BLaER1 (cell line): ENCODE results near the gene SERINC1.

ENCODE experiments used
- H3K27ac ChIP-seq: shearing (Covaris generic); formaldehyde crosslinking; 2 replicates; pipeline ENCODE4 v1.8.1; 2022
- H3K27me3 ChIP-seq: shearing (Covaris generic); formaldehyde crosslinking; 2 replicates; pipeline ENCODE4 v1.8.1; 2022
- H3K36me3 ChIP-seq: shearing (Covaris generic); formaldehyde crosslinking; 2 replicates; pipeline ENCODE4 v1.8.1; 2022
- H3K4me1 ChIP-seq: shearing (Covaris generic); formaldehyde crosslinking; 2 replicates; pipeline ENCODE4 v1.8.1; 2022
- H3K4me2 ChIP-seq: shearing (Covaris generic); formaldehyde crosslinking; 2 replicates; pipeline ENCODE4 v1.8.1; 2022
- H3K4me3 ChIP-seq: shearing (Covaris generic); formaldehyde crosslinking; 2 replicates; pipeline ENCODE4 v1.8.1; 2022
- H3K9ac ChIP-seq: shearing (Covaris generic); formaldehyde crosslinking; 2 replicates; pipeline ENCODE4 v1.8.1; 2022
- H3K9me3 ChIP-seq: shearing (Covaris generic); formaldehyde crosslinking; 2 replicates; pipeline ENCODE4 v1.8.1; 2022
- H4K20me1 ChIP-seq: shearing (Covaris generic); formaldehyde crosslinking; 2 replicates; pipeline ENCODE4 v1.8.1; 2022
- Cebpa-rat ChIP-seq: shearing (Covaris generic); IDR thresholded peaks from 2 replicates; pipeline ENCODE4 v1.8.1; 2022

SERINC1 gene

DNA sequence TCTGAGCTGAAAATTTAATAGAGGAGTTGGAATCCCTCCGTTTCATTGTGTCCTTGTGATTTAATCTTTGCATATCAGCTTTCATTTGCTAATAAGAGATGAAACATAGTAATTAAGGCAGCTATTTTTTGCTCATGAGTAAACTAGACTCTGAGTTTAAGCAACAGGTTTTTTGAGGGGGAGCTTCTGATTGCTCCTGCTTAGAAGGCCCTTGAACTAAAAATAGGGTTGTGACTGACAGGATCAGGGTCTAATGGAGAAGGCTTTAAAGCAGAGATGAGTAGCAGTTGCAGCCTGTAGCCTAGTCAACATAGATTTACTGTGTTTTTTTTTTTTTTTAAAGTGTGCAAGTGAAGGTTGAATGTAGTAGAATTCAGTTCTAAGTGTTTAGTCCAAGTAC, 54.8 kb downstream of the SERINC1 start:
- Histone ChIP-seq H3K4me2 (no peak overlapping the region), H3K4me1 (no peaks in the 10 kb centered on the region), H3K27ac (no peak overlapping the region), H4K20me1 (peaks cover 5% of the 10 kb centered on the region; the same call in 1 of the 2 replicates), H3K9ac (no peak overlapping the region), H3K36me3 (peaks cover 86% of the 10 kb centered on the region), H3K4me3 (no peak overlapping the region), H3K9me3 (no peaks in the 10 kb centered on the region), H3K27me3 (no peaks in the 10 kb centered on the region)
- TF ChIP-seq Cebpa-rat = no peak

- no peak overlapping the region for H3K27ac ChIP-seq
- H3K9ac ChIP-seq = no peak overlapping the region
- H3K4me2 ChIP-seq = no peak overlapping the region
- H3K9me3 ChIP-seq = peaks cover 12% of the 10 kb centered on the region
- H3K36me3 ChIP-seq = peaks cover 57% of the 10 kb centered on the region
- no peak for TF ChIP-seq Cebpa-rat
- H4K20me1 ChIP-seq = peaks cover 36% of the 10 kb centered on the region
- H3K4me3 ChIP-seq = no peak overlapping the region
- H3K4me1 ChIP-seq = peaks cover 11% of the 10 kb centered on the region
- no peaks in the 10 kb centered on the region for H3K27me3 ChIP-seq
Measured at GRCh38 chr6:122412001-122412400, 59.6 kb downstream of the SERINC1 start.

- Histone ChIP-seq H3K4me3 (no peak overlapping the region), H3K9ac (no peak overlapping the region), H3K4me1 (peaks cover 19% of the 10 kb centered on the region), H3K27ac (no peak overlapping the region), H3K27me3 (no peaks in the 10 kb centered on the region), H3K9me3 (peaks cover 24% of the 10 kb centered on the region), H4K20me1 (peaks cover 64% of the 10 kb centered on the region), H3K36me3 (peaks cover 52% of the 10 kb centered on the region), H3K4me2 (0 out of 2 replicates have a peak overlapping the region, but pooled peaks have one; percentile 22)
- no peak for TF ChIP-seq Cebpa-rat
Measured at GRCh38 chr6:122408702-122409458, 62.7 kb downstream of the SERINC1 start.

DNA sequence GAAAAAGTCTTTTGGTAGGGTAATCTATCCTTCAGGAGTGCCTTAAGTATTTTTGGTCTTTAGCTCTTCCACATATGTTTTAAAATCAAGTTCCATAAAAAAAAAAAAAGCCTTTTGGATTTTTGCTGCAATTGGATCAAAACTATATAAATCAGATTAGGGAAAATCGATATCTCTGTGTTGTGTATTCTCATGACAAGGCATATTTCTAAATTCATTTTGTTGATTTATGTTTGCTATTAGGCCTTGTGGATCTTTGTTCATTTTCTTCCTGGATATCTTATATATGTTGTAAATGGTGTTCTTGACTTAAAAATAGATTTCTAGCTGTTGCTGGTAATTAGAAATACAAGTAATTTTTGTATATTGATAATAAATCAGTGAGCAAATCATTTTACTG, 63.4 kb downstream of the SERINC1 start:
- no peak overlapping the region for H3K4me3 ChIP-seq
- H4K20me1 ChIP-seq = peaks cover 71% of the 10 kb centered on the region
- peaks cover 24% of the 10 kb centered on the region for H3K9me3 ChIP-seq
- H3K36me3 ChIP-seq = peaks cover 50% of the 10 kb centered on the region
- H3K27ac ChIP-seq = no peak overlapping the region
- TF ChIP-seq Cebpa-rat = no peak
- 0 out of 2 replicates have a peak overlapping the region, but pooled peaks have one; percentile 22 for H3K4me2 ChIP-seq
- H3K27me3 ChIP-seq = no peaks in the 10 kb centered on the region
- H3K9ac ChIP-seq = no peak overlapping the region
- peaks cover 19% of the 10 kb centered on the region for H3K4me1 ChIP-seq

- H3K4me1 ChIP-seq = peaks cover 19% of the 10 kb centered on the region
- H3K4me3 ChIP-seq = no peak overlapping the region
- H3K27ac ChIP-seq = no peak overlapping the region
- TF ChIP-seq Cebpa-rat = no peak
- H3K9me3 ChIP-seq = peaks cover 24% of the 10 kb centered on the region
- no peaks in the 10 kb centered on the region for H3K27me3 ChIP-seq
- H4K20me1 ChIP-seq = peaks cover 75% of the 10 kb centered on the region
- peaks cover 48% of the 10 kb centered on the region for H3K36me3 ChIP-seq
- 0 out of 2 replicates have a peak overlapping the region, but pooled peaks have one; percentile 22 for H3K4me2 ChIP-seq
- H3K9ac ChIP-seq = no peak overlapping the region
Measured at GRCh38 chr6:122407712-122408111, 63.9 kb downstream of the SERINC1 start.

DNA sequence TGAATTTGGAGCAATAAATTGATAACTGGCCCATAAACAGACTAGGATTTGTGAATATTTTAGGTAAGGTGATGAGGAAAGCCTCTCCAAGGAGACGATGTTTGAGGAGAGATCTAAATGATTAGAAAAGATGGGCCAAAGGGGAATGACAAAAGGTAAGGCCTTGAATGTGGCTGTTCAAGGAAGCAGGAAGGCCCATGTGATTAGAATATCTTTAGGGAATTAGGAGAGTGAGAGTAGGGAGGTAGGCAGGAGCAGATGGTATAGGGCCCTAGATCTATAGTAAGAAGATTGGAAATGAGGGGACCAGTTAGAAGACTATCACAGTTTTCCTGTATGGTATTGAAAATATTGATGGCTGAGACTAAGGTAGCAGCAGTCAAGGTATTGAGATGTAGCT, 65.4 kb downstream of the SERINC1 start:
- peaks cover 24% of the 10 kb centered on the region for H3K9me3 ChIP-seq
- no peak for TF ChIP-seq Cebpa-rat
- H3K4me1 ChIP-seq = peaks cover 30% of the 10 kb centered on the region
- no peak overlapping the region for H3K4me3 ChIP-seq
- peaks cover 79% of the 10 kb centered on the region for H4K20me1 ChIP-seq
- H3K27me3 ChIP-seq = no peaks in the 10 kb centered on the region
- peaks cover 50% of the 10 kb centered on the region for H3K36me3 ChIP-seq
- no peak overlapping the region for H3K4me2 ChIP-seq
- no peak overlapping the region for H3K9ac ChIP-seq
- no peak overlapping the region for H3K27ac ChIP-seq

DNA sequence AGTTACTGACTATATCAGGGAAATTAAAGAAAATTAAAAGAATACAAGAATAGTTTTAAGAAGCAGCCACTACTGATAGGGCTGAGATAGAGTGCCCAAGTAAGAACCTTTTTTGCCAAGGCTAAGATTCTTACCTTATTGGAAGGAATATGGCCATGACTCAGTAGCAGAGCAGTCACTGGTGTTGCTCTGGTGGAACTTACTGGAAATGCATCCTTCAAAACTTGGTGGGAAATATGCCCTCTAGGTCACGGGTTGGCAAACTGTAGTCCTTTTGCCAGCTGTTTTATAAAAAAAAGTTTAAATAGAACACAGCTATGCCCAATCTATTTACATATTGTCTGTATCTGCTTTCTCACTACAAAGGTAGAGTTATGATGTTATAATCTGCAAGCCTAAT, 66.2 kb downstream of the SERINC1 start:
- Histone ChIP-seq H3K4me2 (peak overlapping the region; percentile 36), H3K9ac (no peak overlapping the region), H3K4me1 (peaks cover 38% of the 10 kb centered on the region), H4K20me1 (peaks cover 79% of the 10 kb centered on the region), H3K36me3 (peaks cover 50% of the 10 kb centered on the region), H3K27ac (no peak overlapping the region), H3K9me3 (peaks cover 24% of the 10 kb centered on the region), H3K4me3 (no peak overlapping the region), H3K27me3 (no peaks in the 10 kb centered on the region)
- no peak for TF ChIP-seq Cebpa-rat

DNA sequence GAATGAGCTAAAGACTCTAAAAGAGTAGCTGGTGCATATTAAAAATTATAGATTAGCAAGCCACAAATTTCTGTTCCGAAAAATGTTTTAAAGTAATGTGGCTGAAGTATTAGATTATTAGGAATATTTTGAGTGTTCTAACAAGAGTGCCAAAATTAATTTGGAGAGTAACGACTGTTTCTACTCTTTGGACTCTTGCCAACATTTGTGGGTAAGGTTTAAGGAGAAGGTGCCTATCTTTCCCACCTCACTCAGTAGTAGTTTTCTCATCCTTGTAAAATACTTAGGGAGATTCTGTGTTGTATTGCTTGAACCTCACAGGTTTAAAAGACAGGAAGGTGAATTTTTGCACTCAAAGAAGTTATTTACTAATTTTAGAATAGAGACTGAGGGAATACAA, 67.2 kb downstream of the SERINC1 start:
- TF ChIP-seq Cebpa-rat = no peak
- Histone ChIP-seq H3K4me2 (no peak overlapping the region), H3K4me3 (no peak overlapping the region), H3K4me1 (peaks cover 38% of the 10 kb centered on the region), H3K9ac (no peak overlapping the region), H3K27ac (no peak overlapping the region), H3K27me3 (no peaks in the 10 kb centered on the region), H3K36me3 (peaks cover 50% of the 10 kb centered on the region), H3K9me3 (peaks cover 24% of the 10 kb centered on the region), H4K20me1 (peaks cover 82% of the 10 kb centered on the region)

DNA sequence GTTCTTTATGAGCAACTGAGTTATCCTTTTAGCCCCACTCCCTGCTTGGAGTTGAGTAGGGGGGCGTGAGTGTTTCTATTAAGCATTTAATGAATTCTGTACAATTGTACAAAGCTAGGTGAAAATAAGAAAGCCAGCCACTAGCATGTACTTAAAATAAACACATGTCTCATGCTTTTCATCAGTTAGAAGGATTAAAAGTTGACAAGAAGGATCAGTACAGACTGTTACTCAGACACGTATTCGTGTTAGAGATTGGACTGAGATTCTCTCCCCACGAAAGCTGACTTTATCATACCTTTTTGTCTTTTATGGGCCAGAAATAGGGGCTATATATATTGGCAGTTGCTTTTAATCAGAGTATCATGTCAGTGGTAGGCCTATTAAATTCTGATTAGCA, 70.5 kb downstream of the SERINC1 start:
- H3K9ac ChIP-seq = peak overlapping the region; percentile 93
- 0 out of 2 replicates have a peak, but pooled peaks cover 3% of the 10 kb centered on the region for H3K9me3 ChIP-seq
- peak overlapping the region; percentile 93 for H3K4me2 ChIP-seq
- H3K4me1 ChIP-seq = peaks cover 27% of the 10 kb centered on the region
- H3K36me3 ChIP-seq = peaks cover 31% of the 10 kb centered on the region; the same call in 1 of the 2 replicates
- TF ChIP-seq Cebpa-rat = no peak
- H3K27me3 ChIP-seq = no peaks in the 10 kb centered on the region
- H4K20me1 ChIP-seq = peaks cover 57% of the 10 kb centered on the region
- H3K27ac ChIP-seq = no peak overlapping the region
- peak overlapping the region; percentile 85 for H3K4me3 ChIP-seq

- H3K9ac ChIP-seq = peak overlapping the region; percentile 93
Measured at GRCh38 chr6:122400462-122401089, 71.0 kb downstream of the SERINC1 start.

More at GRCh38 chr6:122400462-122401089, 71.0 kb downstream of the SERINC1 start:
- H3K9me3 ChIP-seq = no peaks in the 10 kb centered on the region
- peak overlapping the region; percentile 85 for H3K4me3 ChIP-seq
- H3K36me3 ChIP-seq = peaks cover 26% of the 10 kb centered on the region; the same call in 1 of the 2 replicates
- peak overlapping the region; percentile 93 for H3K4me2 ChIP-seq
- H3K4me1 ChIP-seq = peaks cover 23% of the 10 kb centered on the region
- TF ChIP-seq Cebpa-rat = no peak
- H3K27me3 ChIP-seq = no peaks in the 10 kb centered on the region
- peak overlapping the region; percentile 91 for H3K27ac ChIP-seq
- H4K20me1 ChIP-seq = peaks cover 52% of the 10 kb centered on the region
